ENCODE results near the gene MYCBPAP. TPM values are rescaled to one million over a fixed set of nuclear protein-coding genes. Genes with fewer than 3 reads are reported as not detected.

MYCBPAP gene
- total RNA-seq, 3 donors from 2014 or later: 0.26 to 0.49 (median 0.30) TPM

DNA sequence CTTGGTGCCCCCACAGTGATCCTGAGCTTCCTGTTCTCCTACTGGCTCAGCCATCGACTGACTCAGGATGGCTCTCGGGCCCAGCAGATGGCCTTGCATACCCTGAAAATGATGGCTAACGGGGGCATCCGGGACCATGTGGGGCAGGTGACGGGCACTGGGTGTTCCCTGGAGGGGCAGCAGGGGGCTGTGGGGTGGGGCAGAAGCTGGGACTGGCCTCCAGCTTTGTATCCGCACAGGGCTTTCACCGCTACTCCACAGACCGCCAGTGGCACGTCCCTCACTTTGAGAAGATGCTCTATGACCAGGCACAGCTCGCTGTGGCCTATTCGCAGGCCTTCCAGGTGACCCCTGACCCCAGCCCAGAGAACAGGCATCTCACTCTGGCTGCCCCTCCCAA, 41.7 kb downstream of the MYCBPAP start:
- ATAC-seq (no peak), DNase-seq (no peak)
- Mint-ChIP-seq H3K4me1 (ENCODE audit: low read depth) (peaks cover 14% of the 10 kb centered on the region), H3K36me3 (ENCODE audit: insufficient read depth) (no peaks in the 10 kb centered on the region), H3K9me3 (no peaks in the 10 kb centered on the region), H3K4me3 (no peak overlapping the region), H3K27me3 (ENCODE audit: low read depth) (no peaks in the 10 kb centered on the region)

DNA sequence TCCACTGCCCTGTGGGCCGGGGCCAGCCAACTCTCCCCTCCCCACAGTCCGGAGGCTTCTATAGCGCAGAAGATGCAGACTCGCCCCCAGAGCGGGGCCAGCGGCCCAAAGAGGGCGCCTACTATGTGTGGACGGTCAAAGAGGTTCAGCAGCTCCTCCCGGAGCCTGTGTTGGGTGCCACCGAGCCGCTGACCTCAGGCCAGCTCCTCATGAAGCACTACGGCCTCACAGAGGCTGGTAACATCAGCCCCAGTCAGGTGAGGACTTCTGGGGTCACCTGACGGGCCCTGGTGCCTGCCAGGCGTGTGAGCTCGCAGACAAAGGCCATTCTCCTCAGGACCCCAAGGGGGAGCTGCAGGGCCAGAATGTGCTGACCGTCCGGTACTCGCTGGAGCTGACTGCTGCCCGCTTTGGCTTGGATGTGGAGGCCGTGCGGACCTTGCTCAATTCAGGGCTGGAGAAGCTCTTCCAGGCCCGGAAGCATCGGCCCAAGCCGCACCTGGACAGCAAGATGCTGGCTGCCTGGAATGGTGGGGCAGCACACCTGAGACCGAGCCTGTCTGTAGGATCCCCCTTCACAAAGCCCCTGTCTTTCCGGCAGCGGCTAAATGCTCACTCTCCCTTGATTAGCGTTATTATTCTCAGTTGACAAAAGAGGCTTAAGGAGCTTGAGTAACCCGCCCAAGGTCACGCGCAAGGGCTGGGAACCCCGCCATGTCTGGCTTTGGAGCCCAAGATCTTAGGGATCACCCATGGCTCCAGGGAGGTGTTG, 42.6 kb downstream of the MYCBPAP start:
- H3K9me3 Mint-ChIP-seq: no peaks in the 10 kb centered on the region
- peaks cover 14% of the 10 kb centered on the region for H3K4me1 Mint-ChIP-seq (ENCODE audit: low read depth)
- no peak for ATAC-seq
- H3K27me3 Mint-ChIP-seq (ENCODE audit: low read depth): no peaks in the 10 kb centered on the region
- no peak for DNase-seq
- no peak overlapping the region for H3K4me3 Mint-ChIP-seq
- no peaks in the 10 kb centered on the region for H3K36me3 Mint-ChIP-seq (ENCODE audit: insufficient read depth)

DNA sequence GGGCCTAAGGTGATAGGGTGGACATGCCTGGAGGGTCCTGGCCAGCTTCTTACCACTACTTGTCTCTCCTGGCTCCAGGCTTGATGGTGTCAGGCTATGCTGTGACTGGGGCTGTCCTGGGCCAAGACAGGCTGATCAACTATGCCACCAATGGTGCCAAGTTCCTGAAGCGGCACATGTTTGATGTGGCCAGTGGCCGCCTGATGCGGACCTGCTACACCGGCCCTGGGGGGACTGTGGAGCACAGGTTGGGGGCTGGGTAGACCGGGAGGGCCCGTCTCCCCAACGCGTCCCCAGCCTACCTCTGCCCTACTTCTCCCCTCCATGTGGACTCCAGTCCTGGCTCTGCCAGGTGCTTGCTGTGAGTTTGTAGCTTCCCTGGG, 43.2 kb downstream of the MYCBPAP start:
- DNase-seq (no peak), ATAC-seq (no peak)
- no peaks in the 10 kb centered on the region for H3K36me3 Mint-ChIP-seq (ENCODE audit: insufficient read depth)
- H3K9me3 Mint-ChIP-seq: no peaks in the 10 kb centered on the region
- no peak overlapping the region for H3K4me3 Mint-ChIP-seq
- H3K27me3 Mint-ChIP-seq (ENCODE audit: low read depth): no peaks in the 10 kb centered on the region
- peaks cover 10% of the 10 kb centered on the region for H3K4me1 Mint-ChIP-seq (ENCODE audit: low read depth)

DNA sequence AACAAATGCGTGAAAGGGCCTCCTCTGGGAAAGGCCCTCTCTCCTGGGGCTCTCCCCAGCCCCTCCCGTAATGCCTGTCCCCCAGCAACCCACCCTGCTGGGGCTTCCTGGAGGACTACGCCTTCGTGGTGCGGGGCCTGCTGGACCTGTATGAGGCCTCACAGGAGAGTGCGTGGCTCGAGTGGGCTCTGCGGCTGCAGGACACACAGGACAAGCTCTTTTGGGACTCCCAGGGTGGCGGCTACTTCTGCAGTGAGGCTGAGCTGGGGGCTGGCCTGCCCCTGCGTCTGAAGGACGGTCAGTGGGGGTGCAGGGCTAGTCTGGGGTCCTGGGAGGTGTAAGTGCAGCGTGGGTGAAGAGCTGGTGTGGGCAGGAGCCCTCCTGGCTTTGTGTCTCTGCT, 43.6 kb downstream of the MYCBPAP start:
- Mint-ChIP-seq H3K4me3 (no peak overlapping the region), H3K9me3 (no peaks in the 10 kb centered on the region), H3K36me3 (ENCODE audit: insufficient read depth) (no peaks in the 10 kb centered on the region), H3K4me1 (ENCODE audit: low read depth) (peaks cover 6% of the 10 kb centered on the region), H3K27me3 (ENCODE audit: low read depth) (no peaks in the 10 kb centered on the region)
- DNase-seq (no peak), ATAC-seq (no peak)

DNA sequence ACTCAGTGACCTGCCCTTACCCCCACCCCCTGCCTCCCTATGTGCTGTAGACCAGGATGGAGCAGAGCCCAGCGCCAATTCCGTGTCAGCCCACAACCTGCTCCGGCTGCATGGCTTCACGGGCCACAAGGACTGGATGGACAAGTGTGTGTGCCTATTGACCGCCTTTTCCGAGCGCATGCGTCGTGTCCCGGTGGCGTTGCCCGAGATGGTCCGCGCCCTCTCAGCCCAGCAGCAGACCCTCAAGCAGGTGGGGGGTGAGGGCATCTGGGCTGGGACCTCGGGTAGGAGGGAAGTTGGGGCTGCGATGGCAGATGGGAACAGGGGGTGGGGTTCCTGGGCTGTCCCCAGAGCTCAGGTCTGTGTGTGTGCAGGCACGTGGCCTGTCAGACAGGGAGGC, 46.0 kb downstream of the MYCBPAP start:
- Mint-ChIP-seq H3K4me1 (ENCODE audit: low read depth) (peaks cover 8% of the 10 kb centered on the region), H3K4me3 (no peak overlapping the region), H3K9me3 (no peaks in the 10 kb centered on the region), H3K27me3 (ENCODE audit: low read depth) (peaks cover 18% of the 10 kb centered on the region), H3K36me3 (ENCODE audit: insufficient read depth) (no peaks in the 10 kb centered on the region)
- DNase-seq (no peak), ATAC-seq (no peak)

DNA sequence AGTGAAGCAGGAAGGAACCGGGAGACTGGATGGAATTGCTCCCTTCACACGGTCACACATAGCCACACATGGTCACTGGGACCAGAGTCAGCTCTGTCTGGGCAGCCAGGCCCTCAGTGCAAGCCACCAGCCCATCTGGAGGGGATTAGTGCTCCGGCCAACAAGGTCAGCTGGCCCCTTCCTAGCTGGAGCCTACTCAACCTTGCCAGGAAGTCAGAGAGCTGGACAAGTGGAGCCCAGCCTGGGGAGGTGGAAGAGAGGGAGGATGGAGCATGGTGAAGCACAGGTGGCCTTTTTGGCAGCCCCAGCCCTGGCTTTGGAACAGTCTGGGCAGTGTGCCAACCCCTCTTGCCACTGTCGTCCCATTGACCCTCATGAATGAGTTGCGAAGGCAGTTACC, 48.6 kb downstream of the MYCBPAP start:
- DNase-seq: no peak
- Mint-ChIP-seq H3K4me1 (ENCODE audit: low read depth) (peaks cover 16% of the 10 kb centered on the region), H3K27me3 (ENCODE audit: low read depth) (peaks cover 29% of the 10 kb centered on the region), H3K4me3 (no peak overlapping the region), H3K9me3 (no peaks in the 10 kb centered on the region), H3K36me3 (ENCODE audit: insufficient read depth) (no peaks in the 10 kb centered on the region)
- no peak for ATAC-seq

DNA sequence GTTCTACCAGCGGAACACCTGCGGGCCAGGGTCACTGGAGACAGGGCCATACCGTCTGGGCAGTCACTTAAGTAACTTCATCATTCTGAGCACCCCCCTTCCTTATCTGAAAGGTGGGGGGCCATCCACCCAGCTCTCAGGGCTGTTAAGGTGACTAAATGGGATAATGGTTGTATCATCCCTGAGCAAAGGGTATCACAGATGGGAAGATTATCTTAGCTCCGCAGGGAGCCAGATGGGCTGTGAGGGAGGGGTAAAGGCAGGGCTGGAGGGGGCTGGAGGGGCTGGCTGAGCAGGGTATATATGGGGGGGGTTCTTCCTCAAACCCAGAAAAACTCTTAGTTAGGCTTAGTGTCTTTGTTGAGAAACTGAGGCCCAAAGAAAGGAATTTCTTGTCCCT, 49.4 kb downstream of the MYCBPAP start:
- ATAC-seq: no peak
- Mint-ChIP-seq H3K4me3 (peak overlapping the region; percentile 26), H3K4me1 (ENCODE audit: low read depth) (peaks cover 22% of the 10 kb centered on the region), H3K36me3 (ENCODE audit: insufficient read depth) (no peaks in the 10 kb centered on the region), H3K27me3 (ENCODE audit: low read depth) (peaks cover 35% of the 10 kb centered on the region), H3K9me3 (no peaks in the 10 kb centered on the region)
- DNase-seq: no peak

DNA sequence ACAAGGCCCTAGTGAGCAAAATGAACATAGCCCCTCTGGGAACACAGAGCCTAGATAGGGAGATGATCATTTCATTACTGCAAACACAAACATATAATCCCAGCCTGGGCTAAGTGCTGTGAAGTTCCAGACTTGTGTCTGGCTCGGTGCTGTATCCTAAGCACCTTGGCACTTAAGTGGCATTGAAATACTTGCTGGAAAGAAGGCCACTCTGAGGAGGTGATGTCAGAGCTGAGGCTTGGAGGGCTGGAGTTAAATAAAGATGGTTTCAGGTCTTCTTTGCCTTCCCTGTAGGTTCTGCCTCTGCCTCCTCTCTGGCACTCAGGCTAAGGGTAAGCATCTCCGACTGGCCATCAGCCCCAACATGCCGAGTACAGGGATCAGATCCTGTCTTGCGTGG, 49.9 kb downstream of the MYCBPAP start:
- no peaks in the 10 kb centered on the region for H3K9me3 Mint-ChIP-seq
- no peak for ATAC-seq
- no peaks in the 10 kb centered on the region for H3K36me3 Mint-ChIP-seq (ENCODE audit: insufficient read depth)
- DNase-seq: no peak
- peaks cover 22% of the 10 kb centered on the region for H3K4me1 Mint-ChIP-seq (ENCODE audit: low read depth)
- no peak overlapping the region for H3K4me3 Mint-ChIP-seq
- H3K27me3 Mint-ChIP-seq (ENCODE audit: low read depth): peaks cover 38% of the 10 kb centered on the region

DNA sequence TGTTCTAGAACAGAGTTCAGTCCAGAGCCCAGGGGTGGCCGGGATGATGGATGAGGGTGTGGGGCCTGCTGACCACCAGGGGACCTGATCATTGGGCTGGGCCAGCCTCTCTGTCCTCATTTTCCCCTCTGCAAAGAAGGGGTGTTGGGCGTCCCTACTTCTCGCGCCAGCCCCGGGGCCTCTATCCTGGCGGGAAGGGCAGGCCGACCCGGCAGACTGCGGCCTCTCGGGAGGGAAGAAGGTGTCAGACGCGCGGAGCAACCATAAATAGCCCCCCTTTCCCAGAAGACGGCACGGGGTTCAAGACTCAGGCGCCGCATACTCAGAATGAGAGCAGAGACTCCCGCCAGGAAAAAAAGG, 50.3 kb downstream of the MYCBPAP start:
- Mint-ChIP-seq H3K27me3 (ENCODE audit: low read depth) (peaks cover 39% of the 10 kb centered on the region), H3K36me3 (ENCODE audit: insufficient read depth) (no peaks in the 10 kb centered on the region), H3K4me3 (peak overlapping the region; percentile 40), H3K4me1 (ENCODE audit: low read depth) (peaks cover 22% of the 10 kb centered on the region), H3K9me3 (no peaks in the 10 kb centered on the region)
- DNase-seq (no peak), ATAC-seq (no peak)

DNA sequence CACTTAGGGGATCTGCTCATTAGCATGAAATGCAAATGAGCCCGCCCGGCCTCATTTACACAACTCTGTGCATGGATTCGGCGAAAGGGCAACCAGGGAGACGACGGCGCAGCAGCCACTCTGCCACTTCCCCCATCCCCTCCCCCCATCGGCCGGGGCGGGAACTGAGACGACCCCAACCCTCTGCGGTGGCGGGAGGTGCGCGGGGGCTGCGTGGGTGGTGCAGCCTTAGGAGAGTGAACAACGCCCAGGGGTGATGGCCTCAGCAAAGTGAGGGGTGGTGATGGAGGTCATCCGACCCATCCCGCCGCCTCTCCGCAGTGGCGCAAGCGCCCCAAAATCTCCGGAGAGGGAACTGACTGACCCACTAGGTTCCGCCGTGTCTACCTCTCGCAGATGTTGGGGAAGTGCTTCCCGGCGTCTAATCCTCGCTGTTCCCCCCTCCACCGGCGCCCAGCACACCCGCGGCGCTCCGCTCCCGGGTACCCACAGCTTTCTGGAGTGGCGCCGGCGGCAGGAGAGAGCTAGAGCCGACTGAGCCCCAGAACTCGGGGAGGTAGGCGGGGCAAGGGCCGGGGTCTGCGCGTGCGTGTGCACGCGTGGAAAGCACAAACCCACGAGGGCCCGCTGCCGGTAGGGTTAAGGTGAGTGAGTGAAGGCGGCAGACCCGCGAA, 50.8 kb downstream of the MYCBPAP start:
- no peaks in the 10 kb centered on the region for H3K9me3 Mint-ChIP-seq
- ATAC-seq (no peak), DNase-seq (peak; percentile 13)
- peaks cover 22% of the 10 kb centered on the region for H3K4me1 Mint-ChIP-seq (ENCODE audit: low read depth)
- H3K36me3 Mint-ChIP-seq (ENCODE audit: insufficient read depth): no peaks in the 10 kb centered on the region
- peak overlapping the region; percentile 48 for H3K4me3 Mint-ChIP-seq
- H3K27me3 Mint-ChIP-seq (ENCODE audit: low read depth): peaks cover 42% of the 10 kb centered on the region

DNA sequence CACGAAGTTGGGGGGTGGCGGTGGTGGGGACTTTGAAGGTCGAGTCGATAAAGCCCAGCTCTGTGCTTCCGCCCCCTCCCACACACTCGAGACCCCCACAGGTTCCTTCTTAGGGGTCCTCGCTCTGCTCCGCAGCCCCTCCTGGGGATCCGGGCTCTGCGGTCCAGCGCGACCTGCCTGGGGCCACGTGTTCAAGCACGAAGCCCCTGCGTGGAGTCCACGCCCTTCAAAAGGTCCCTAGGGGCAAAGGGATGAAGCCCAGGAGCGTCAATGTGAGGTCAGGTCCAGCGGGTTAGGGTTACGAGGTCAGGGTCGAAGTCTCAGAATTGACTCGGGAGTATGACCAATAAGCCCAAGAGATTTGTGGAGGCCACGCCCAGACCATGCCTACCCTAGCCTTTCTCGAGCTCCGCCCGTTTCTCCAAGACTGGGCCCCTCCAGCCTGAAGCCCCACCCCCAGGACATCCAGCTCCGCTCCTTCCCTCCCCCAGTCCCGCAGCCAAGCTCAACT, 51.5 kb downstream of the MYCBPAP start:
- peak; percentile 21 to 23 for ATAC-seq
- peaks cover 45% of the 10 kb centered on the region for H3K27me3 Mint-ChIP-seq (ENCODE audit: low read depth)
- peak overlapping the region; percentile 76 for H3K4me3 Mint-ChIP-seq
- peak; percentile 20 for DNase-seq
- peaks cover 22% of the 10 kb centered on the region for H3K4me1 Mint-ChIP-seq (ENCODE audit: low read depth)
- no peaks in the 10 kb centered on the region for H3K9me3 Mint-ChIP-seq
- H3K36me3 Mint-ChIP-seq (ENCODE audit: insufficient read depth): no peaks in the 10 kb centered on the region

DNA sequence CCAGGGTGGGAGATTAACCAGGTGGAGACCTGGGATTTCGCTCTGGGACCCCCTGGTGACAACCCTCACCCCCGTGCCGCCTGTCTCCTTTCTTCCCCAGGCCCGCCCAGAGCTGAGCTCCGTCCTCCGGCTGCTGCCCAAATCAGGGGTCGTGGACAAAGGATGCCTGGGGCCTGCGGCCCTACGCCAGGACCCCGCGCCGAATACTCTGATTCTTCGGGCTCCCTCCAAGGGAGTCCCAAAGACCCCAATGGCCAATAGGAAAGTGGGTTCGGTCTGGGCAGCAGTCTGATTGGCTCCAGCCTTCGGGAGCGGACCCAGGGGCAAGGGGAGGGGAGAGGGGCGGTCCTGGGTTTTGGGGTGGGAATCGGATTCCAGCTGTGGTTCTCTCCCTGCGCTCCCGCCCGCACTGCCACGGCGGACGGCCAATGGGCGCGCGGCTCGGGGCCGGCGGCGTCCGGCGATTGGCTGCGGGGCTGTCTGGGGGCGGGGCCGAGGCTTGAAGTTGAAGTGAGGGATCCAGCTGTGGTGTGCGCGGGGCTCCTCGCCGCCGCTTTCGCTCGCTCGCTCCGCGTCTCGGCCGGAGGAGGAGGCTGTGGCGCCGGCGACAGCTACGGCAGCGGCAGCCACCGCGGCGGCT, 52.1 kb downstream of the MYCBPAP start, which contains the start of gene CACNA1G:
TSS of gene CACNA1G (plus strand) at position 531 of the 640 bp plus-strand sequence. CDS start 745 bp downstream, outside the sequence.
- ATAC-seq: peak; percentile 93 to 94
- H3K4me1 Mint-ChIP-seq (ENCODE audit: low read depth): peaks cover 25% of the 10 kb centered on the region
- H3K4me3 Mint-ChIP-seq: peak within 1 kb of the TSS; percentile 76
- peak; percentile 81 for DNase-seq
- peaks cover 50% of the 10 kb centered on the region for H3K27me3 Mint-ChIP-seq (ENCODE audit: low read depth)
- H3K36me3 Mint-ChIP-seq (ENCODE audit: insufficient read depth): no peaks in the 10 kb centered on the region
- no peaks in the 10 kb centered on the region for H3K9me3 Mint-ChIP-seq

DNA sequence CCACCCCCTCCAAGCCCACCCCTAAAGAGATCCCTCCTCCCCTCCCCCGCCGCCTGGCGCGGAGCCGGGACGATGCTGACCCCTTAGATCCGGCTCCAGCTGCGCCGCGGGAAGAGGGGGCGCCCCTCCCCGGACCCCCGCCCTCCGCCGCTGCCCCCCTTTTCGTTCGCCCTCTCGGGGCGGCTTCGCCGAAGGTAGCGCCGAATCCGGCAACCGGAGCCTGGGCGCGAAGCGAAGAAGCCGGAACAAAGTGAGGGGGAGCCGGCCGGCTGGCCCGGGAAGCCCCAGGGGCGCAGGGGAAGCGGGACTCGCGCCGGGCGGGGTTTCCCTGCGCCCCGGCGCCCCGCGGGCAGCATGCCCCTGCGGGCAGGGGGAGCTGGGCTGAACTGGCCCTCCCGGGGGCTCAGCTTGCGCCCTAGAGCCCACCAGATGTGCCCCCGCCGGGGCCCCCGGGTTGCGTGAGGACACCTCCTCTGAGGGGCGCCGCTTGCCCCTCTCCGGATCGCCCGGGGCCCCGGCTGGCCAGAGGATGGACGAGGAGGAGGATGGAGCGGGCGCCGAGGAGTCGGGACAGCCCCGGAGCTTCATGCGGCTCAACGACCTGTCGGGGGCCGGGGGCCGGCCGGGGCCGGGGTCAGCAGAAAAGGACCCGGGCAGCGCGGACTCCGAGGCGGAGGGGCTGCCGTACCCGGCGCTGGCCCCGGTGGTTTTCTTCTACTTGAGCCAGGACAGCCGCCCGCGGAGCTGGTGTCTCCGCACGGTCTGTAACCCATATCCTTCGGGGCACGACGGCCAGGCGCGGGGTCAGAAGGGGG, 52.9 kb downstream of the MYCBPAP start:
- peaks cover 28% of the 10 kb centered on the region for H3K4me1 Mint-ChIP-seq (ENCODE audit: low read depth)
- H3K4me3 Mint-ChIP-seq: no peak overlapping the region
- H3K27me3 Mint-ChIP-seq (ENCODE audit: low read depth): peaks cover 57% of the 10 kb centered on the region
- H3K9me3 Mint-ChIP-seq: no peaks in the 10 kb centered on the region
- no peaks in the 10 kb centered on the region for H3K36me3 Mint-ChIP-seq (ENCODE audit: insufficient read depth)
- no peak for DNase-seq
- peak; percentile 10 to 16 for ATAC-seq

DNA sequence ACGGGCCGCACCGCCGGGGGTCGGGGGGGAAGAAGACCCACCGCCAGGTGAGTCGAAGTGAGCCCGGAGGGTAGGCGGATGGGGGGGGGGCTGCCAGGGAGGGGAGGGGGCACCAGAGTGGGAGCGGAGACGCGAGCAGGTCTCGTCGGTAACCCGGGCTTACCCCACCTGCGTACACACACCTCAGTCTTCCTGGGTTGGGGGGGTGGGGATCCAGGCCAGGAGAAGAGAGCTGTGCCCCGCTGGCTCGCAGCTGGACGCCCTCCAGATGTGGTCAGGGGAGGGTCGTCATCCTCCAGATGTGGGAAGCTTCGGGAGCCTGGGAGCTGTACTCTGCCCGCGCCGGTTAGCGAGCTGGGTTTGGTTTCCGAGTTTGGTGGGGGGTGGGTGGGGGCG, 53.5 kb downstream of the MYCBPAP start:
- no peak for DNase-seq
- Mint-ChIP-seq H3K4me3 (no peak overlapping the region), H3K9me3 (no peaks in the 10 kb centered on the region), H3K4me1 (ENCODE audit: low read depth) (peaks cover 28% of the 10 kb centered on the region), H3K27me3 (ENCODE audit: low read depth) (peaks cover 64% of the 10 kb centered on the region), H3K36me3 (ENCODE audit: insufficient read depth) (no peaks in the 10 kb centered on the region)
- ATAC-seq: no peak
